B cell (primary cell): Measurements from ENCODE around the gene POU2AF1. TPM values are rescaled to one million over a fixed set of nuclear protein-coding genes. Genes with fewer than 3 reads are reported as not detected.

Experiments used
- ATAC-seq: fragments of 200-7000 bp; cut with Tn5 transposase; one replicate; pipeline ENCODE4 v1.10.0; 2021; ENCODE audit warnings: low read depth, mild to moderate bottlenecking, moderate number of reproducible peaks, moderate library complexity
- CTCF ChIA-PET: fragments of 350-600 bp; sonication (Branson Sonifier 250); formaldehyde crosslinking; loops from one replicate; lab custom pipeline; 2021; ENCODE audit warnings: antibody characterized with exemption, inconsistent platforms; lab: Charles Lee
- POLR2A ChIA-PET: fragments of 350-600 bp; sonication (Branson Sonifier 250); formaldehyde crosslinking; loops from one replicate; lab custom pipeline; 2021; ENCODE audit warnings: antibody characterized with exemption; lab: Charles Lee
- DNase-seq: peaks from one replicate; pipeline ENCODE4 v3.0.0; 2013
- H2AFZ ChIP-seq: 2 replicates; pipeline ENCODE4 v1.6.1; 2012; ENCODE audit warnings: mild to moderate bottlenecking, low read depth, low read length; ENCODE audit not compliant: insufficient read depth, poor library complexity, severe bottlenecking
- H3K27ac ChIP-seq, 2 donors: 1 replicate in 1 of 2; 2 replicates in 1 of 2; pipeline ENCODE4 v1.5.1; 2012 to 2013; ENCODE audit warnings: low read length in 2 of 2, mild to moderate bottlenecking in 2 of 2, moderate library complexity in 1 of 2
- H3K27me3 ChIP-seq, 4 experiments: fragments of 200-600 bp in 1 of 4; sonication (generic) in 1 of 4; replicated peaks in 1 of 4; 1 replicate in 2 of 4; 2 replicates in 2 of 4; pipeline versions ENCODE4 v1.6.1 to v1.7.0; 2013 to 2016; ENCODE audit warnings: low read length in 3 of 4, mild to moderate bottlenecking in 2 of 4, mixed read lengths in 1 of 4, moderate library complexity in 1 of 4; ENCODE audit not compliant: insufficient read depth in 4 of 4, control insufficient read depth in 3 of 4; ENCODE audit errors: control extremely low read depth in 1 of 4
- H3K36me3 ChIP-seq, 2 experiments: replicated peaks in 1 of 2; 1 replicate in 1 of 2; 2 replicates in 1 of 2; pipeline versions ENCODE4 v1.6.1 to v1.7.1; 2013; ENCODE audit warnings: low read length in 1 of 2; ENCODE audit not compliant: insufficient read depth in 2 of 2, control insufficient read depth in 1 of 2; ENCODE audit errors: control extremely low read depth in 1 of 2, extremely low read depth in 1 of 2
- H3K4me1 ChIP-seq, 2 donors: fragments of 200-600 bp in 1 of 2; sonication (generic) in 1 of 2; 1 replicate in 1 of 2; 2 replicates in 1 of 2; pipeline versions ENCODE4 v1.5.1 to v1.6.1; 2013 to 2017; ENCODE audit warnings: low read length in 2 of 2; ENCODE audit not compliant: control insufficient read depth in 2 of 2, insufficient read depth in 2 of 2
- H3K4me2 ChIP-seq: replicated peaks from 2 replicates; pipeline ENCODE3; 2012; ENCODE audit warnings: mild to moderate bottlenecking, low read depth, low read length; ENCODE audit not compliant: poor library complexity, severe bottlenecking
- H3K4me3 ChIP-seq, 5 experiments: fragments of 200-600 bp in 1 of 5; sonication (generic) in 1 of 5; 1 replicate in 3 of 5; 2 replicates in 2 of 5; pipeline versions ENCODE4 v1.5.1 to v1.7.0; 2011 to 2016; ENCODE audit warnings: low read length in 4 of 5, mild to moderate bottlenecking in 4 of 5, low read depth in 2 of 5, control low read depth in 1 of 5, moderate library complexity in 1 of 5; ENCODE audit not compliant: insufficient read depth in 1 of 5; ENCODE audit errors: control extremely low read depth in 1 of 5, extremely low read depth in 1 of 5
- H3K79me2 ChIP-seq: fragments of 200-600 bp; sonication (generic); one replicate; pipeline ENCODE4 v1.6.0; 2016; ENCODE audit warnings: low read length; ENCODE audit not compliant: control insufficient read depth, insufficient read depth
- H3K9ac ChIP-seq: fragments of 200-600 bp; sonication (generic); 2 replicates; pipeline ENCODE4 v1.6.1; 2017; ENCODE audit warnings: mild to moderate bottlenecking, low read length, moderate library complexity
- H3K9me3 ChIP-seq, 3 donors: one replicate each; pipeline versions ENCODE4 v1.6.1 to v1.7.1; 2013; ENCODE audit warnings: low read length in 2 of 3; ENCODE audit not compliant: control insufficient read depth in 2 of 3, insufficient read depth in 1 of 3; ENCODE audit errors: control extremely low read depth in 1 of 3
- H4K20me1 ChIP-seq: 2 replicates; pipeline ENCODE4 v1.6.0; 2012; ENCODE audit warnings: mild to moderate bottlenecking, low read length; ENCODE audit not compliant: insufficient read depth, control insufficient read depth, poor library complexity, severe bottlenecking
- H3K27ac Mint-ChIP-seq: one replicate; pipeline ENCODE4 v1.8.0; 2021; ENCODE audit warnings: mixed read lengths
- H3K27me3 Mint-ChIP-seq: one replicate; pipeline ENCODE4 v1.8.0; 2021; ENCODE audit warnings: mixed read lengths
- H3K4me1 Mint-ChIP-seq: one replicate; pipeline ENCODE4 v1.8.0; 2021; ENCODE audit warnings: mixed read lengths
- H3K4me3 Mint-ChIP-seq: one replicate; pipeline ENCODE4 v1.8.0; 2021; ENCODE audit warnings: mixed read lengths
- H3K9me3 Mint-ChIP-seq: one replicate; pipeline ENCODE4 v1.8.0; 2022; ENCODE audit warnings: mixed read lengths; ENCODE audit not compliant: insufficient read depth
- CTCF ChIP-seq: fragments of 200-600 bp; IDR thresholded peaks from one replicate; pipeline ENCODE4 v1.8.0; 2022; ENCODE audit warnings: antibody characterized with exemption, mild to moderate bottlenecking
- EZH2 ChIP-seq: IDR thresholded peaks from 2 replicates; pipeline ENCODE4 v1.6.1; 2012; ENCODE audit warnings: borderline replicate concordance, low read depth, mild to moderate bottlenecking, moderate library complexity, low read length; ENCODE audit not compliant: insufficient read depth, poor library complexity, severe bottlenecking
- WGBS: methylation state at CpG from one replicate; pipeline ENCODE4 v1.1.5; 2013; ENCODE audit warnings: missing lambda C conversion rate; ENCODE audit not compliant: insufficient coverage; 5-methylcytosine and 5-hydroxymethylcytosine counted together
- intact Hi-C: fragments of 100-400 bp; cut with micrococcal nuclease; formaldehyde crosslinking; loops from one replicate; pipeline ENCODE4 v1.10.0; 2022
- polyA plus RNA-seq: library from polyadenylated mRNA; depleted of rRNA; stranded (reverse); fragments of >200 nt; gene quantifications from 2 replicates; pipeline ENCODE4 v1.2.3, GENCODE V29; 2012
- total RNA-seq, 2 donors: library from RNA; stranded (reverse); fragments of 120-200 nt in 1 of 2; gene quantifications; 1 replicate in 1 of 2; 2 replicates in 1 of 2; pipeline versions ENCODE4 v1.2.3 to v1.2.4, GENCODE V29; 2013 to 2022

The POU2AF1 gene
- total and polyA plus RNA-seq, 2 donors (not counting 1 experiment from before 2014, with no cell fraction given): 308 to 407 TPM

DNA sequence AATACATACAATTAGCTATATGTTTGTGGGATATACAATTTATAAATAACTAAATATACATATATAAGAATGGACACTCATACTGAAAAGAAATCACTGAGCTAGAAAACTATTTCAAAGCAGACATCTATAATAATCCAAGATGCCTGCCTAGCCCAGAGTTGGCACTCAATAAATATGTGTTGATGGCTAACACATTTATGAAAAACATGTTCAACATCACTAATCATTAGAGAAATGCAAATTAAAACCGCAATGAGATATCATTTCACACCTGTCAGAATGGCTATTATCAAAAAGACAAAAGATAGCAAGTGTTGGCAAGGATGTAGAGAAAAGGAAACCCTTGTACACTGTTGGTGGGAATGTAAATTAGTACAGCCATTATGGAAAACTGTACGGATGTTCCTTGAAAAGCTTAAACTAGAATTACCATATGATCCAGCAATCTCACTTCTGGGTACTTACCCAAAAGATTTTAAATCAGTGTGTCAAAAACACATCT, 29.8 kb downstream of the POU2AF1 start:
- Histone ChIP-seq H3K27me3 (no peaks in the 10 kb centered on the region), H3K4me1 (peaks cover 12 to 15% of the 10 kb centered on the region in 2 donors), H3K36me3 (peaks cover 1 to 32% of the 10 kb centered on the region in 2 experiments), H3K27ac (peak overlapping the region in 1 of 2 donors; percentile 51), H2AFZ (no peak overlapping the region), H3K4me3 (no peak overlapping the region), H4K20me1 (peaks cover 13% of the 10 kb centered on the region), H3K9ac (no peak overlapping the region), H3K4me2 (no peak overlapping the region), H3K79me2 (no peaks in the 10 kb centered on the region), H3K9me3 (peaks cover 0 to 1% (median 0%) of the 10 kb centered on the region in 3 donors)
- H3K9me3 Mint-ChIP-seq: no peaks in the 10 kb centered on the region
- H3K4me1 Mint-ChIP-seq: peaks cover 67% of the 10 kb centered on the region
- no CpG with 5 or more reads among the region's 2 CpGs for WGBS
- intact Hi-C loops: loop anchor here (5.0 kb wide), 3 partner anchors 38 to 57 kb away; no protein-coding TSS in a partner anchor
- TF ChIP-seq CTCF: no peak
- no peak for TF ChIP-seq EZH2
- H3K4me3 Mint-ChIP-seq: no peak overlapping the region
- H3K27ac Mint-ChIP-seq: peak overlapping the region; percentile 51
- ATAC-seq (peak; percentile 17), DNase-seq (no peak)
- no peaks in the 10 kb centered on the region for H3K27me3 Mint-ChIP-seq
- ChIA-PET POLR2A (interaction anchor here (0.6 to 1.3 kb wide), 3 partner anchors 19 to 69 kb away, joined by 3 to 4 read pairs (median 3); partner anchors contain the start of gene POU2AF1), CTCF (interaction anchor here (0.6 to 32.5 kb wide), 4 partner anchors 29 to 97 kb away, joined by 3 to 922 read pairs (median 6); no protein-coding TSS in a partner anchor)

- ChIA-PET CTCF (interaction anchor here (2.4 to 32.5 kb wide), 2 partner anchors 65 to 71 kb away, joined by 9 to 922 read pairs; no protein-coding TSS in a partner anchor), POLR2A (no interaction called here)
- Histone ChIP-seq H3K9ac (no peak overlapping the region), H3K4me2 (no peak overlapping the region), H4K20me1 (peaks cover 2% of the 10 kb centered on the region), H3K4me3 (no peak overlapping the region), H3K4me1 (peaks cover 5 to 13% of the 10 kb centered on the region in 2 donors), H2AFZ (no peak overlapping the region), H3K79me2 (no peaks in the 10 kb centered on the region), H3K9me3 (no peaks in the 10 kb centered on the region), H3K27me3 (no peaks in the 10 kb centered on the region), H3K36me3 (peaks cover 1 to 22% of the 10 kb centered on the region in 2 experiments), H3K27ac (no peak overlapping the region)
- no peaks in the 10 kb centered on the region for H3K9me3 Mint-ChIP-seq
- WGBS: no CpG with 5 or more reads among the region's 3 CpGs
- H3K4me3 Mint-ChIP-seq: no peak overlapping the region
- ATAC-seq (no peak), DNase-seq (no peak)
- peak overlapping the region; percentile 72 for H3K27ac Mint-ChIP-seq
- H3K27me3 Mint-ChIP-seq: no peaks in the 10 kb centered on the region
- intact Hi-C loops: loop anchor here (5.0 kb wide), 3 partner anchors 39 to 56 kb away; no protein-coding TSS in a partner anchor
- H3K4me1 Mint-ChIP-seq: peaks cover 62% of the 10 kb centered on the region
- TF ChIP-seq CTCF: no peak
- no peak for TF ChIP-seq EZH2
Observed at GRCh38 chr11:111348147-111348546, 30.9 kb downstream of the POU2AF1 start.
